Activated CD4-positive, alpha-beta T cell treated with anti-CD3 and anti-CD28 coated beads, Interleukin-2, amount 50 U/mL, for 4 hours (primary cell): Measurements from ENCODE around the gene CRYGS.
A peak's percentile ranks its signal among the peaks of the same experiment; 100 is the strongest.
"Not testable (repeated sequence)": the region's sequence is repeated elsewhere in the genome, so short reads cannot be mapped to it uniquely, and the experiment has no call there.

Experiments used
- DNase-seq, 2 experiments: peaks; one replicate each; pipeline ENCODE4 v3.0.0-alpha.2; 2020

CRYGS gene

DNA sequence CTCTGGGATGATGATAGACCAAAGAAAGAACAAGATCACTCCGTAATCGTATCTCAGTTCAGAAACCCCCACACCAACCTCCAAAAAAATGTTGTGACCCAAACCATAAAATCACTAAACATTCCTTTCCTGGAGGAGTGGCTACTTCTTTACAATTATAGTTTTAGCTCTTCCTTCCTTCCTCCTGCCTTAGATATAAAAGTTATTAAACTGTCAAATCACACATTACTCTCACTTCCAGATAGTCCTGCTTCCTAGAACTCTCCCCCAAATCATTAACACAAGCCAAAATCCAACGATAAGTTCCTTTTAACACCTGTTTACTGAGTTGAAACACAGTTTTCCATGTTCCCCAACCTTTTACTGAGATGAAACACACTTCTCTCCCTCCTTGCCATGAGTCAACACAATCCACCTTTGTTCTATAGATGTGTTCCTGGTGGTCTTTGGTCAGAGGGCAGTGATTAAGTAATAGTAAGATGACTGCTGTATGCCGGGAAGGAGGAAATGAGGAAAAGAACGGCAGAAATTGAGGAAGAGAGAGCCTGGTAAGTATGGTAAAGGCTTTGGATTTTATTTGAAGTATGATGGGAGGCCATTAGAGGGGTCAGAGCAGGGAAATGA is 8.3 kb upstream of the CRYGS start:
- no peak for DNase-seq

- no peak for DNase-seq
These were observed 7.2 kb upstream of the CRYGS start for GRCh38 chr3:186551387-186551786.

GRCh38 chr3:186549497-186549896 is 5.3 kb upstream of the CRYGS start:
- DNase-seq = no peak

DNA sequence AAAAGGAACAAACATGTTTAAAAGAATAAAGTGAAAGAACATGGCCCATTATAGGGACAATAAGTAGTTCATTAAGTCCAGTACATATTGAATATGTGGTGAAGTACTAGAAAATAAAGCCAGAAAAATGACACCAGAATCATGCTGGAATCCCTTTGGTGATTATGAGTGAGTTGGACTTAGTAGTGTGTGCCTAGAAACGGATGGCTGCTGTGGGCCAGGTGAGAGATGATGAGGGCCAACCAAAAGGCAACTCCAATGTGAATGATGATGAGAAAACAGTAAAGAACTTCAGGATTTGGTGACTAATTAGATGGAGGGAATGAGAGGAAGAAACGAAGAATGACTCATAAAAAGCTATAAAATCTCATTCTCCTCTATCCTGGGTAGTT is 3.3 kb downstream of the CRYGS start:
- no peak for DNase-seq

GRCh38 chr3:186540221-186540834 is 3.9 kb downstream of the CRYGS start:
- peak; percentile 83 to 84 for DNase-seq

GRCh38 chr3:186538779-186539178 is 5.4 kb downstream of the CRYGS start:
- no peak for DNase-seq

GRCh38 chr3:186536883-186537844 is 7.0 kb downstream of the CRYGS start:
- DNase-seq = no peak

DNA sequence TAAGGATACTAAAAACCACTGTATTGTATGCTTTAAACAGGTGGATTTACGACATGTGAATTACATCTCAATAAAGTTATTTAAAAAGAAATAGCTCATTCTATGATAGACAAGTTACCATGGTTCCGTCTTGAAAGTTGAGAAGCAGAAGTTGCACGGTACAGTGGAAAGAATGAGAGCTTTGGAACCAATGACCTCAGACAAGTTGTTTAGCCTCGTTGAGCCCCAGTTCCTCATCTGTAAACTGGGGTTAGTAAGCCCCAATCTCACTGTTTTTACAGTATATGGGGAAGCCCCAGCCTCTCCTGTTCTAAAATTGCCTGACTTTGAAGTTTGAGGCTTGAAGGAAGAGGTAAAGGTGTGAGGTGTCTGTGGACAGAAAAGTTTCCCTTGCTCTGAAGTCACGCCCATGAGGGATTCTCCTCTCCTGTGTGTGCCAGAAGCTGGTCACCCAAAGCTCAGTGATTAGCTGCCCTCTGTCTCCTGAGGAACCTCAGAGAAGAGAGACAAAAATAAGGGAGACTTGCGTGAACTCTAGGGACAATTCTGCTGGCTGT is 10.0 kb downstream of the CRYGS start:
- DNase-seq = peak; percentile 30 to 32

- no peak for DNase-seq
These were observed 11.5 kb downstream of the CRYGS start for GRCh38 chr3:186532598-186533072.

DNA sequence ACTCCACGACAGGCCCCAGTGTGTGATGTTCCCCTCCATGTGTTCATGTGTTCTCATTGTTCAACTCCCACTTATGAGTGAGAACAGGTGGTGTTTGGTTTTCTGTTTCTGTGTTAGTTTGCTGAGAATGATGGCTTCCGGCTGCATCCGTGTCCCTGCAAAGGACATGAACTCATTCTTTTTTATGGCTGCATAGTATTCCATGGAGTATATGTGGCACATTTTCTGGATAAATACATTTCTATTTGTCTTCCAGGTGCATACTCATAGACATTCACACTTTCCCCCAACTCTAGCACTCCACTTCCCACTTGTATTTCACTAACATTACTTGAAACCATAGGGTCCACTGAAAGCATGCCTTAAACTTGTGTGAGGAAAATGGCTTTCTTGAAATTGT is 12.5 kb downstream of the CRYGS start:
- not testable (repeated sequence) for DNase-seq

GRCh38 chr3:186530415-186530814 is 13.8 kb downstream of the CRYGS start:
- no peak for DNase-seq

DNA sequence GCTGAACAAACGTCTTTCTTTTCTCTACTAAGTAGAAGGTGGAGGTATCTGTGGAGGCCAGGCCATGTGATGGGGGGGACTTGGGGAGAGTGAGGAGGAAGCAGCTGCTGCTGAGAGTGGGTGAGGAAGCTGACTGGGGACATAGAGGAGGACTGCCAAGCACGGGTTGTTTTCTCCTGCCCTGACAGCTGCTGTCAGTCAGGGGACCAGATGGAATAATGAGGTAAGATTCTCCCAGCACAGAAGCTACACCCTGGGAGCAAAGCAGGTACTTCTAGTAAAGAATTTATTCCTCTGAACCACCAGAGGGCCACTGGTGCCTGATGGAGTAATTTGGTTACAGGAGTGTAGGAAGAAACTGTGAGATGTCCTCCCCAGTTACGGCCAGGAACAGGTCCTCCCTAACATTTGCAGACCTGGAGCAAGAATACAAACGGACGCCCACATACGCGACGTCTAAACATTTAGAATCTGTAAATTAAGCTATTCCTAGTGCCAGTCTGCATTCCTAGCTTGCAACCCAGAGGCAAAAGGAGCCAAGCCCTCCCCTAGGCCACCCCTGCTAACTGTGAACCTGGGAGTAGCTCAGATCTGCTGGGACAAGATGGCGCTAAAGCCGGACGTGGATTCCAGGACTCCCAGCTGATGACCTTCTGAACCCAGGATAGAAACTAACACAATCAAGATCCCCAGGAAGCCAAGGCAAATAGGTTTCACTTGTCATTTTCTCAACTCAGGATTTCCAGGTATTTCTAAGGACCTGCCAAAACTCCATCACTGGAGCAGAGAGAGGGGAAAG is 14.8 kb downstream of the CRYGS start:
- no peak for DNase-seq

DNA sequence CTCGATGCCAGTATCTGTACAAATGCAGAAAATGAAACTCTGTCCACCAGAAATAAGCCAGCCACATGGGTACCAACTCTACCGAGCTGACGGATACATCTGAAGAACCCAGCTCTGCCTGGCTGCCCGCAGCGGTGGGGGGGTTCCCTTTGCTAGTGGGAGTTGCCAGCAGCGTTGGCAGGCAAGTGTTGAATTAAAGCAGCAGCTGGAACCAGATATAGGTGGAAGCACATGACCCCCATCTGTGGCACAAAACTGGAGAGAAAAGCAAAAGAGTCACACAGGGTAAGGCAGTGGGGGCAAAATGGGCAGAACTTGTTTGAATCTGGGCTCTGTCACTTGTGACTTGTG is 17.9 kb downstream of the CRYGS start:
- no peak for DNase-seq

DNA sequence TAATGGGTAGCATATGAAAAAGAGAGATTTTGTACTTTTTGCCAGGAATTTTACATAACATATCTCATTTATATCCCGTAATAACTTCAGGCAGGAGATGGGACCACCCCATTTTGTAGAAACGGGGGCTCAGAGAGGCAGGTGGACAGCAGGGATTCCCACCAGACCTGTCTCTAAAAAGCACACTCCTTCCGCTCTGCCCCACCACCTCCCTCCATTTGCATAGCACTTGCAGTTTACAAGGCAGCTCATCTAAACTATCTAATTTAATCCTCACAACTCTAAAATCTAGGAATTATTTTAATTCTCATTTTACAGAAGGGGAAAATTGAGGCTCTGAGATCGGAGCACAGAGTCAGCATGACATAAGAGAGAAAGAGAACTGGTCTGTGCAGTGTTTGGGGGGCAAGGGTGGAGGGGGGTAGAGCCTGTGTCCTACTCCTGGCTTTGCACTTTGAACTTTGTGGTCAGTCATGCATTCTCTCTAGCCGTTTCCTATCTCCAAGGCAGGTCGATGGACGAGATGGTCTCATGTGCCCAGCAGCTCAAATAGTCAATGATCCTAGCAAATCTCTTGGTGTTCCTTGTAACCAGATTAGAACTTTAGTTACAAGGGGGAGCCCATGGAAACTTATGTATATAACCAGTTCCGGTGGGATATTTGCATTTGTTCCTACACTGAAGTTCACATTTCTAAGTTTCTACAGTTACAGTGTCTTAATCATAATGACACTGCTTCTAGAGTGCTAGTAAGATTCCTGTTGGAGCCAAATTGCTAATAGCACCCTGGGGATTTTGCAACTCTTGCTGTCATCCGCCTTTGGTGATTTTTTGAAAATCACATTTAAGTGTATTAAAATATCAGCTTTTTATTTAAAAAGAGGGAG is 18.6 kb downstream of the CRYGS start:
- no peak for DNase-seq

GRCh38 chr3:186524616-186525015 is 19.6 kb downstream of the CRYGS start:
- no peak for DNase-seq

DNA sequence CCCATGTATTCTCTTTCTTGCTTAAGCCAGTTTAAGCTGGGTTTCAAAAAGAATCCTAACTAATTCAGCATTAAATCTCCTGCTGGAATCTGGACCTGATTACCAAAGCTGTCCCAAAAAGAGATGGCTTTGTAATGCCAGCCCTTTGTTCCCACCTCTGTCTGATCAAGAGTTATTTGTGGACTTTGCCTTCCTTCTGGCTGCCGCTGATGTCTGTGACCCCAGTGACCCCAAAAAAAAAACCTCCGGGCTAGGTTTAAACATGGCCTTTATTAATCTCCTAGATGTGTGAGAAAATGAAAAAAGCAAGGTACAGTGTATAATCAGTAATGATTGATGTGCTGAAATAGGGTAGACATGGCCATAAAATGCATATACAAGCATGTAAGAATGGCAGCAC is 20.7 kb downstream of the CRYGS start:
- DNase-seq = no peak

- no peak for DNase-seq
These were observed 21.2 kb downstream of the CRYGS start for GRCh38 chr3:186523022-186523421.

- no peak for DNase-seq
These were observed 23.0 kb downstream of the CRYGS start for GRCh38 chr3:186520957-186521842.

DNA sequence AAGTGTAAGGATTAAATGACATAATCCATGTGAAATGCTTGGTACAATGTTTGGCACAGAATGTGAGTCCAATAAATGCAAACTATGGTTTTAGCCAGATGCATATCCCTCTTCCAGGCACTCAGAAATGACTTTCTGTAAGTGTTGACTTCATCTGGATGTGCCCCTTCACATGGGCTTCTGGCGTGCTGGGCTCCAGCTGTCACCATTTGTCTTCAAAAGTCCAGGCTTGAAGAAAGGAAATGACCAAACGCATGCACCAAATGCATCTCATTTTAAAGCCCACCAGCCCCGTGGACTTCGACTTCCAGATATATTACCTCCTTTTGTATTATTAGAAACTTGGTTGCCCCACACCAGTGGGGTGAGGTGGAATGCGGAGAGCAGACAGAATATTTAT is 23.7 kb downstream of the CRYGS start:
- DNase-seq = no peak

DNA sequence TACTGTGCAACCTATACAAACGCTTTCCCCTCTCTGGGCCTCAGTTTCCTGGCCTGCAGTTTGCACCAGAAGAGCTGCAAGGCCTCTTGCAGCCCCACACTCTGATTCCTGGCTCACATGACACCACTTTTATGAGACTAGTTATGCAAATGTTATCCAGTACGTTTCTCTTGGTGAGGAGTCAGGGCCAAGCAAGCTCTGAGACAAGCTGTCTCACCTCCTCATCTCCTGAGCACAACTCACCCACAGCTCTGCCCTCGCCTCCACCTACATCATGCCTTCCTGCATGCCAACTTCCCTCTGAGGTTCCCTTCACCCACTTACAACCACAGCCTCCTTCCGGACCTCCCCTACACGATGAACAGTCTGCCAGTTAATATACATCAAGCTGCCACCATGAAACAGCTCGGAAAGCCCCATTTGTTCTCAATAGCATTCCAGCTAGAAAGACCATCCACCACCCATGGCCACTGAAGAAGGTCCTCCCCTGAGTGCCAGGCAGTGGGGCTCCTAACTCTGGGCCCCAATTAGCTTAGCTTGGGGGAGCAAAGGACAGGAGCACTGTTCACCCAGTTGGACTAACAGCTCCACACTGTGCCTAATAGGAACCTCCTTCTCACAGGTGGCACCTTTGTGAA is 25.0 kb downstream of the CRYGS start:
- DNase-seq = peak; percentile 64 to 70
